Measurements from ENCODE around the gene KIF17. TPM values are rescaled to one million over a fixed set of nuclear protein-coding genes. Genes with fewer than 3 reads are reported as not detected.

KIF17 gene
- total RNA-seq, 1 donor from 2014 or later: 0.19 TPM

DNA sequence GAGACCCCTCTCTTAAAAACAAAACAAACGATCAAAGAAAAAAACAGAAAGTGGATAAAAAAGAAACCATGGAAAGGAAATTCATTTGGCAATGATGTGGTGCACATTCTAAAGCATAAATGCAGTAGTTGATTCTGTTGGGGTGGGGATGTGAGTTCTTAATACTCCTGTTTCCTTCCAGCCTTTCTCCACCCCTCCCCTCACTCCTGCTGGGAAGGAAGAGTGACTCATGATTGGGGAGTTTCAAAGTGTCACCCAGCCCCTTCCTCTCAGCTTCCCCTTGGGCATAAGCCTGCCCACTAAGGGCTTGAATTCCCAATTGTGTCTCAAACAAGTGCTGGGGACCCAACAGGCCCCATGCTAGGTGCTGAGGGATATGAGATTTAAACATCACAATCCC is 91.3 kb downstream of the KIF17 start:
- DNase-seq (ENCODE audit: low read depth): no peak

- DNase-seq (ENCODE audit: low read depth): no peak
These were observed 91.7 kb downstream of the KIF17 start for GRCh38 chr1:20626098-20626427.

DNA sequence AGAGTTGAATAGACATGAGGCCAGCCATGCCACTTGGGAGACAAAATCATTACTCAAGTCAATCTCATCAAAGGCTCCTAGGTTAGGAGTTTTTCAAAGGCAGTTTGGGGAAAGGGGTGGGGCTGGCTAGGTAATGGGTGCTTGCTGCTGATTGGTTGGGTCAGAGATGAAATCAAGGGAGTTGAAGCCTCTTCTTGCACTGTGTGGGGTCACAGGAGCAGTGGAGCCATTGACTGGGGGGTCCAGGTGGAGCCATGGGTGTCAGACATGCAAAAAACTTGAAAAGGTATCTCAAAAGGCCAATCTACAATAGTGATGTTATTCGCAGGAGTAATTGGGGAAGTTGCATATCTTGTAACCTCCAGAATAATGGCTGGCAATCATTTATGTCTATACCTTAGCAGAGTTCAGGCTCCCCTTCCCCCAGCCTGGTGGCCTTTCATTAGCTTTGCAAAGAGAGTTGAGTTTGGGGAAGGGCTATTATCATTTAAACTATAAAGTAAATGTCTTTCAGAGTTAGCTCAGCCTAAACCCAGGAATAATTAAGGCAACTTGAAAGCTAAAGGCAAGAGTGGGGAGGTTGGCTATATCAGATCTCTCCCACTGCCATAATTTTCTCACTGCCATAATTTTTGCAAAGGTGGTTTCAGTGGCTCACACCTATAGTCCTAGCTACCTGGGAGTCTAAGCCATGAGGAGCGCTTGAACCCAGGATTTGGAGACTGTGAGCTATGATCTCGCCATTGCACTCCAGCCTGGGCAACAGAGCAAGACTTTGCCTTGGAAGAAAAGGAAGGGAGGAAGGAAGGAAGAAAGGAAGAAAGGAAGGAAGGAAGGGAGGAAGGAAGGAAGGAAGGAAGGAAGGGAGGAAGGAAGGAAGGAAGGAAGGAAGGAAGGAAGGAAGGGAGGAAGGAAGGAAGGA is 92.4 kb downstream of the KIF17 start:
- DNase-seq (ENCODE audit: low read depth): no peak

DNA sequence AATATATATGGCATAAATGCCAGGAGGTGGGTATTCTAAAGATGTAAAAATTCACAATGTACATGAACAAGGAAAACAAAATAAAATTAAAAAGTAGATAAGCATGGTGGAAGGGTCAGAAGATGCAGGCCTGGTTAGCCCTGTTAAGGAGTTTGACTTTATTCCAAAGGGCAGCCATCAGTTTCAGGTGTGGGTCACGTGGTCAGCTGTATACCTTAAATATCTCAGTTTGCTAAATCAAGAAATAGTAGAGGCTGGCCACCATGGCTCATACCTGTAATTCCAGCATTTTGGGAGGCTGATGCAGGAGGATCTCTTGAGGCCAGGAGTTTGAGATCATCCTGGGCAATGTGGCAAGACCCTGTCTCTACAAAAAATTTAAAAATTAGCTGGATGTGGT is 93.1 kb downstream of the KIF17 start:
- DNase-seq (ENCODE audit: low read depth): no peak

- DNase-seq (ENCODE audit: low read depth): no peak
These were observed 96.8 kb downstream of the KIF17 start for GRCh38 chr1:20621012-20621411.

DNA sequence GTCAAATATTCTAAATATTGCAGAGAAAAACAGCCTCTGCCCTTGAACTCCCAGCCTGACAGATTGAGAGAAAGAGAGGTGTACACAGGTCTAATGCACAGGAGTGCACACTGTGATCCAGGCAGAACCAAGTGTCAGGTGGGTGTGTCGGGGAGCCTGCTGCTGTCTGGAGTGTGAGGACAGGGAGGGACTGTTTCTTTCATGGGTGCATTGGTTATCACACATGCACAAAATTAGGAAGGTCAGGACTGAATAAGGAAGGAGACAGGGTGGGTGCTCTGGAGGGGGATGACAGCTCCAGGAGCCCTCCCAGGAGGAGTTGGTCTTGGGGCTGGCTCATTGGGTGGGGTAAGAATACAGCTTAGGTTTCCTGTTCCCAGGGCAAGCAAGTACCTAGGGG is 97.8 kb downstream of the KIF17 start:
- no peak for DNase-seq (ENCODE audit: low read depth)

- DNase-seq (ENCODE audit: low read depth): no peak
These were observed 99.3 kb downstream of the KIF17 start for GRCh38 chr1:20618550-20618949.

DNA sequence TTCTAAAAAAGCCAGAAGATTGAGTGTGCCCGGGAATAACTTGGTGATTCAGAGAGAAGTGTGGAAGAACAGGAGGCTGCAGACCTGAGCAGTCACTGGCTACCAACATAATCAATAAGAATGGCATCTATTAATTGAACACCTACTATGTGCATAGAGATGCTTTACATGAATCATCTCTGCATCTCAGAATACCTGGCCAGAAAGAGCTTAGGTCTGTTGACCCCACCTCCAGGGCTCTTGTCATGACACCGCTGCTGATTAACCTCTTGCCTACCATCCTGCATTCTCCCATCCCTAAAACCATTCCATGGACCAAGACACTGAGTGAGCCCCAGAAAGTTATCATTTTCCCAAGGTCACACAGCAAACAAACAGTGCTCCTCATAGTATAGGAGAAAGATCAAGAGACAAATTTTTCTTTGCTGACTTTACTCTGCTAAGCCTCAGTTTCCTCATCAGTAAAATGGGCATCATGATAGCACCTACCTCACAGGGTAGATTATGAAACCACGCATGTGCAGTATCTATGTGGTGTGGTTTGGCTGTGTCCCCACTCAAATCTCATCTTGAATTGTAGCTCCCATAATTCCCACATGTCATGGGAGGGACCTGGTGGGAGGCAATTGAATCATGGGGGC is 100.8 kb downstream of the KIF17 start:
- no peak for DNase-seq (ENCODE audit: low read depth)

DNA sequence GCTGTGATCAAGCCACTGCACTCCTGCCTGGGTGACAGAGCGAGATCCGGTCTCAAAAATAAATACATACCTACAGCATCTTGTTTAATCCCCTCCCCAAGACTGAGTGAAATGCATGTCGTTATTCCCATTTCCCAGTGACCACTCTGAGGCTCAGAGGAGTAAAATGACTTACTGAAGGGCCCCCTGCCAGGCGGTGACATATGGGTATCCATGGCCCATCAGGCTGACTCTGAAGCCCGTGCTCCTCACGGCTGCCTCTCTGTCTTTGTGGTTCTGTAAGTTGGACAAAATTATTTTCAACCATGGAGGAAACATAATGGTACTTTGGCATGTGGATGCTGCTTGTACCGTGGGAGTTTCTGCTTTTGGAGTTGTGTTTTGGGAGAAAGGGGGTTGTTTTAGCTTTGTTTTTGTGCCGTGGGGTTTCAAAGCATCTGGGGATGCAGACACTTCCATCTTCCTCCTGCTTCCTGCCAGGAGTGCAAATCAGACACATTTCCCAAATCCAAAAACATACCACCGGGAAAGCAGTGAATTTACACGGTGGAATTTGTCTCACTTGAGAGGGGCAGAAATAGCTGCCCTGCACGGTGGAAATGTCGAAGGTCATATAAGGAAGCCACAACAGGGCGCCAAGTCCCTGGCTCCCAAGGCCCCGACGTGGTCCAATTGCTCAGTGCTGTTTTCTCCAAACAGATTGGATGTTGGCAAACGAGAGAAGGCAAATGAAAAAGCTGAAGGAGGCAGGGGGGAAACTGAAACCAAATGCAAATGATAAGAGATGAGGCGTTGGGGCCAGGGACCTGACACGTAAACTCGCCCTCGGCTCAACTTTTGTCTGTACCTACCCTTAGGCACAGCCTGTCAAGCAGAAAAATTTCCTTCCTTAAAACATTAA is 101.6 kb downstream of the KIF17 start:
- no peak for DNase-seq (ENCODE audit: low read depth)

DNA sequence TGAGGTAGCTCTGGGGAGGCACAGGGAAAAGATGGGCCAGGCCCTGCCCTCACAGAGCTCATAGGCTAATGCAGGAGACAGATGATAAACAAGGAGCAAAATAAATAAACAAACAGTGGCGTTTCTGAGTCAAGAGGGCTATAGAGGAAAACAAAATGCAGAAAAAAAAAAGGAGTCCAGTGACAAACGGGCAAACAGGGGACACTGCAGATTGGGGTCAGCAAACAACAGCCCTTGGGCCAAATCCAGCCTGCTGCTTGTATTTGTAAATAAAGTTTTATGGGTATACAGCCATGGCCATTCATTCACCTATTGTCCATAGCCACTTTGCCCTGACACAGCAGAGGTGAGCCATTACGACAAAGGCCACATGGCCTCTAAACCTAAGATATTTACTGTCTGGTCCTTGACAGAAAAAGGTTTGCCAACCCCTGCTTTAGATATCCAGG is 103.7 kb downstream of the KIF17 start:
- no peak for DNase-seq (ENCODE audit: low read depth)

Other genes with a start within 250 kb of the KIF17 start
- gene CAMK2N1, start 231.8 kb downstream of the KIF17 start, total RNA-seq: 8.4 and 11.4 TPM in 2 replicates
- gene MUL1, start 209.9 kb downstream of the KIF17 start, total RNA-seq: 37.6 and 42.4 TPM in 2 replicates
- gene FAM43B, start 165.4 kb downstream of the KIF17 start, total RNA-seq: 0.08 TPM in 1 of 2 replicates, not detected in the other
- 0.16 TPM in 1 of 2 replicates, not detected in the other for gene CDA, start 128.9 kb downstream of the KIF17 start, total RNA-seq
- gene PINK1, start 84.5 kb downstream of the KIF17 start, total RNA-seq: 115 and 127 TPM in 2 replicates
- gene DDOST, start 56.6 kb downstream of the KIF17 start, total RNA-seq: 184 and 204 TPM in 2 replicates
- 0.47 and 1.5 TPM in 2 replicates for gene SH2D5, start 14.7 kb upstream of the KIF17 start, total RNA-seq
- gene HP1BP3, start 69.3 kb upstream of the KIF17 start, total RNA-seq: 137 and 155 TPM in 2 replicates

All from myocyte (in vitro differentiated cells).